ENCODE measurements around the gene WAPL.

DNA sequence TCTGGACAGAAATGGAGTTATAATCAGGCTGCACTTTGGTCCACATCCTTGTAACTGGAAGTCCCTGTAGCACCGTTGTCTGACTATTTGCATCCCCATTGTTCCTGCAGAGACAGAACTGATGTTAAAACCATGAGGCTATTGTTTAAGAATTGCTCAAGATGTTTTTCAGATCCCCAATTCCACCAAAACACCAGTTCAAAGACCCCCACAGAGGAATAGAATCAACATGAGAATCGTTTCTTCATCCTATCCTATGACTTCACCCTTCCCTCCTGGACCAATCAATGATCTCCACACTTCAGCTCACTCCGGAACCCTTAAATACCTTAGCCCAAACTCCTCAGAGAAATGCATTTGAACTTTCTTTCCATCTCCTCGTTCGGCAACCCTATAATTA is 97.9 kb downstream of the WAPL start:
- TF ChIP-seq, protein P1, sequence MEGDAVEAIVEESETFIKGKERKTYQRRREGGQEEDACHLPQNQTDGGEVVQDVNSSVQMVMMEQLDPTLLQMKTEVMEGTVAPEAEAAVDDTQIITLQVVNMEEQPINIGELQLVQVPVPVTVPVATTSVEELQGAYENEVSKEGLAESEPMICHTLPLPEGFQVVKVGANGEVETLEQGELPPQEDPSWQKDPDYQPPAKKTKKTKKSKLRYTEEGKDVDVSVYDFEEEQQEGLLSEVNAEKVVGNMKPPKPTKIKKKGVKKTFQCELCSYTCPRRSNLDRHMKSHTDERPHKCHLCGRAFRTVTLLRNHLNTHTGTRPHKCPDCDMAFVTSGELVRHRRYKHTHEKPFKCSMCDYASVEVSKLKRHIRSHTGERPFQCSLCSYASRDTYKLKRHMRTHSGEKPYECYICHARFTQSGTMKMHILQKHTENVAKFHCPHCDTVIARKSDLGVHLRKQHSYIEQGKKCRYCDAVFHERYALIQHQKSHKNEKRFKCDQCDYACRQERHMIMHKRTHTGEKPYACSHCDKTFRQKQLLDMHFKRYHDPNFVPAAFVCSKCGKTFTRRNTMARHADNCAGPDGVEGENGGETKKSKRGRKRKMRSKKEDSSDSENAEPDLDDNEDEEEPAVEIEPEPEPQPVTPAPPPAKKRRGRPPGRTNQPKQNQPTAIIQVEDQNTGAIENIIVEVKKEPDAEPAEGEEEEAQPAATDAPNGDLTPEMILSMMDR (IDR thresholded peaks at IDR 0.05): no peak
- TF ChIP-seq POLR2A (IDR thresholded peaks at IDR 0.05): no peak
